PC-3 (cell line): ENCODE results near the gene TANC1.

Experiments
- CTCF ChIP-seq: fragments of 300-600 bp; sonication (generic); conservative IDR thresholded peaks from 2 replicates; pipeline ENCODE4 v1.5.1; 2017; ENCODE audit warnings: antibody characterized with exemption, low read depth, mild to moderate bottlenecking, low read length
- EZH2 ChIP-seq: fragments of 300-600 bp; sonication (generic); IDR thresholded peaks from one replicate; pipeline ENCODE4 v1.6.1; 2017; ENCODE audit warnings: antibody characterized with exemption, mild to moderate bottlenecking, low read length; ENCODE audit not compliant: unreplicated experiment

GRCh38 chr2:159151198-159152127 is 183.0 kb downstream of the TANC1 start:
- TF ChIP-seq CTCF = no peak
- no peak for TF ChIP-seq EZH2
